Activated CD4-positive, alpha-beta T cell treated with anti-CD3 and anti-CD28 coated beads, Interleukin-10, Interleukin-2, amounts not matched to agents 100 ng/mL and 50 ng/mL, durations not matched to agents 16 hours and 8 hours (primary cell): Measurements from ENCODE around the gene DUSP6.

Source experiments
- DNase-seq: peaks from one replicate; pipeline ENCODE4 v3.0.0-alpha.2; 2020

The DUSP6 gene

DNA sequence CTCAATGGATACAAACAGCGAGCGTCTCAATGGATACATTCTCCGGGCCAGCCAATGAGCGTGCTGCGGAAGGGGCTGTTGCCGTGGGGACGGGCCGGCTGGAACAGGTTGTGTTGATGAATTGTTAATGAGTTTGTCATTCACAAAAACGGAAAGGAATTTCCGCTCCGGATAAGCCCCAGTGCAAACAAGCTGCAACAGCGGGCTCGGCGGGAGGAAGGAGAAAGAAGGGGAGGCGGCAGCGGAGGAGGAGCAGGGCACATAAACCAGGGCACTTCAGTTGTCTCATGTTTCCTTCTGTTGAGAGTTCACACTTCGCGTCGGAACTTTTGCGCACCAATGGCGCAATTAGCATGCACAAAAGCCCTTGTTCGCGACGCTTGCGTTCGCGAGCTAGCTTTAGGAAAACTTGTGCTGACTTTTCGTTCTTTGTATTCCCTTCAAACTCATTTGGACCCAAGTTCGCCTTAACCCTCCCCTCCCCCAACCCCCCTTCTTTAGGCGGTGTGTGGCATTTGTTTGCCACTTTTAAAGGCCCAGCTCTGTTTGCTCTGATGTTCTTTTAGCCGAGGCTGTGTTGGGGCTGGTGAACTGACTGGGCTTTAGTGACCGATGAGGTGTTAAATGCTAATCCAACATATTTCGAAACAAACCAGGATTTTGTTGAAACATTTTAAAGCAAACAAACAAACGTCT lies at the start of gene DUSP6:
Gene DUSP6, minus strand, starts transcription at position 10 of the 696 bp plus-strand sequence. CDS start 462 bp downstream, outside the sequence.
- peak; percentile 97 for DNase-seq

GRCh38 chr12:89401433-89402058 lies 49.2 kb upstream of the DUSP6 start:
- no peak for DNase-seq

DNA sequence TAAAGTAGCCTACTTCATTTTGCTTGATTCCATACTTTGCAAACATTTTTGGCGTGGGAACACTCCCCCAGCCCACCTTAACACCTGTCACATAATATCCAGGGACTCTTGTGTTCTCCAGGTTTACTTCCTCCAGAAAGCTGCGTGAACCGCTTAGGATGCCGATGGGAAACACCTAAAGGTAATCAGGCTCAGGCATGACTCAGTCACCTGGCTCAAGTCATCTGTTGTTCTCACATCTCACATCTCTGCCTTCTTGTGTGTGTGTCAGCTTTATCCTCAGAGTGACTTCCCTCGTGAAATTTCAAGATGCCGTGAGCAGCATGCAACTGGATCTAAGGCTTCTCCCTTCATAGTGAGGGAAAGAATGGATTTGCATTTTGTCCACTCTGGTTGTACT lies 48.1 kb upstream of the DUSP6 start:
- DNase-seq: no peak

GRCh38 chr12:89395712-89396111 lies 43.4 kb upstream of the DUSP6 start:
- DNase-seq: no peak

DNA sequence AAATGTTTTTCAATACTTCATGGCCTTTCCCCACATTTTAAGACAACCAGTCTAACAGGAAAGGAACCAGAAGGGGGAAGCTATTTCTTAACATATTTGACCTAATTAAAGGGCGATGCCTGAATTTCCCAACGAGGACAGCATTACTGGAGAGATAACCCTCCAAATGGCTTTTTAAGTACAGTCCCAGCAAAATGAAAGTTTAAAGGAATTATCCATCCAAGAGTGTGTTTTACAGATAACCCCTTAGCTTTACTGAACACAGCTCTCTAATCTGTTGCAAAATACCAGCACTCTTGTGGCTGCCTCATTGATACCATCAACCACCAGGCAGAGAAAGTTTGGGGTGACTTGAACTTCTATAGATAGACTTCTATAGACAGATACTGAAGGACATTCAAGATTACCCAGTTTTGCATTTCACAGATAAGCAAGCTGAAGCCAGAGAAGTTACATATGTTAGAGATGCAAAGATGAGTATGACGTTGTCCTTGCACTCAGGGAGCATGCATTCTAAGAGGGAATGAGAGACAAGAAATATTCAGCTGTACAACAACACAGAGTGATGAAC lies 41.3 kb upstream of the DUSP6 start:
- DNase-seq: no peak

DNA sequence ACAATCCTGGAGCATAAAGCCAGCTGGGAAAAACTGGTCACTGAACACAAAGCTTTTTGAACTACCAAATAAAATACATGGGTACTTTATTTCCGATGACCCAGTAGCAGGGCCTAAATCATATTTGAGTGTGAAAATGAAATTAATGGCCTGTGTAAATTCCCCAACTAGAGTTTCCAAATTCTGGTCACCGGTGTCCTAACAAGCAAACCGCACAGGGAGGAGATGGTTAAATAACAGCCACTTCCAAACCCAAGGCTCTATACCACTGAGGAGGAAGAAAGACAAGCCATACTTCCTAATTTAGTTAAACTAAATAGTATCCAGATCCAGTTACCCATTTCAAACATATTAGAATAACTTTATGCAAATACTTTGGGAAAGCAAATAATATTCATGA lies 40.1 kb upstream of the DUSP6 start:
- DNase-seq: no peak

DNA sequence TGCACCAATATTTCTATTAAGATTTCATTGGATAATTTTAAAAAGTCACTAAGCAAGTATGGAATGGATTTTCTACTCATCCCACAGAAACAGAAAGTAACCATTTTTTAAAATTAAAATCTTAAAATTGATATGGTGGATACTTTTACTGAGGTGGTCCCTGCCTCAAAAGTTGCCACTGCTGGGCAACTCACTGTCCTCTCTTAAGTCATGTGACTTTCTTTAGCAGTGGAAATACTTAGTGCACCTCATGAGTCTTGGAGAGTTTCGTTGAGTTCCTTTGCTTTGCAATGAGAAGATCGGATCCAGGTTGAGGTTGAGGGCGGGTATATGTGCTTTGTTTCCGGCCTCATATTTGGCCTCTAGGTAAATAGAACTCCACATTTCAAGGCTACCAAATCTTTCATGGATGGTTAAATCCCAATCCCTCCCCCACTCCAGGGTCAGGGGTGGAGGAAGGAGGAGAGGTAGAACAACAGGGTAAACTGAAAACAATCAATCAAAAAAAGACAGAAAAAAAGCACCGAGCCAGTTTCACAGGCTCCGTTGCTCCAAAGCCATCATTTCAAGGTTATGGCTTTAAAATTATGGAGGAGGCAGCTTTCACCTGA lies 39.5 kb upstream of the DUSP6 start:
- no peak for DNase-seq

DNA sequence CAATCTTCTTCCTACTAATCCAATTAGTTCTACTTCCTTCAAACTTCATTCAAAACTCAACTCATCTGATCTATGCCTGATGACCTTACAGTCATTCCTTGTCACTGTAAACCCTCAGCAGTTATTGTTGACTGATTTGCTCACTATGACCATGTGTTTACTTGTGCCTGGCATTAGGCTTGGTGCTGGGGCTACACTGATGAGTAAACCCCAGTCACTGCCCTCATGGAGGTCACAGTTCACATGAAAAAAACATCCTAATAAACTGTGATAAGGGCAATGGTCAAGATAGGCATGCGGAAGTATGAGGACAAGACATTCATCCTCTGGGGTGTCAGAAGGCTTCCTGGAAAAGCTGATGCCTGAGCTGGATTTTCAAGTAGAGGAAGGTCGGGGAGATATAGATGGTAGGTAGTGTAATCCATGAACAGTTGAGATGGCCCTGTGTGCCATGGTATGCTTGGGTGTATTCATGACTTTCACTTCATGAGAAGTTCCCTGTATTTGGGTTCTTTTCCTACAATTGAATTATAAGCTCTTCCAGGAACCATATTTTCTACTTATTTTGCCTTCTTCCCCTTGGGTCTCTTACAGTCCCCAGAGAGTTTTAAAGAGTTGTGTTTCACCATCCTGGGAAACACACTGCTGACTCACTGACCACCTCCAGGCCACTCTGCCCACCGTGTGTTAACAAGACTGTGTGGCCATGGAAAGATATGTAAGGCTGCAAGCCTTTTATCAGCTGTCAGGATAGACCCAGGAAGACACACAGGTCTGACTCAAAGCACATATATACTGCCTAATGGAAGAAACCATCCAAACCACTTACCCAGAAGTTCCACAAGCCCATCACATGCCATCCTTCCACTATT lies 38.7 kb upstream of the DUSP6 start:
- peak; percentile 43 for DNase-seq

DNA sequence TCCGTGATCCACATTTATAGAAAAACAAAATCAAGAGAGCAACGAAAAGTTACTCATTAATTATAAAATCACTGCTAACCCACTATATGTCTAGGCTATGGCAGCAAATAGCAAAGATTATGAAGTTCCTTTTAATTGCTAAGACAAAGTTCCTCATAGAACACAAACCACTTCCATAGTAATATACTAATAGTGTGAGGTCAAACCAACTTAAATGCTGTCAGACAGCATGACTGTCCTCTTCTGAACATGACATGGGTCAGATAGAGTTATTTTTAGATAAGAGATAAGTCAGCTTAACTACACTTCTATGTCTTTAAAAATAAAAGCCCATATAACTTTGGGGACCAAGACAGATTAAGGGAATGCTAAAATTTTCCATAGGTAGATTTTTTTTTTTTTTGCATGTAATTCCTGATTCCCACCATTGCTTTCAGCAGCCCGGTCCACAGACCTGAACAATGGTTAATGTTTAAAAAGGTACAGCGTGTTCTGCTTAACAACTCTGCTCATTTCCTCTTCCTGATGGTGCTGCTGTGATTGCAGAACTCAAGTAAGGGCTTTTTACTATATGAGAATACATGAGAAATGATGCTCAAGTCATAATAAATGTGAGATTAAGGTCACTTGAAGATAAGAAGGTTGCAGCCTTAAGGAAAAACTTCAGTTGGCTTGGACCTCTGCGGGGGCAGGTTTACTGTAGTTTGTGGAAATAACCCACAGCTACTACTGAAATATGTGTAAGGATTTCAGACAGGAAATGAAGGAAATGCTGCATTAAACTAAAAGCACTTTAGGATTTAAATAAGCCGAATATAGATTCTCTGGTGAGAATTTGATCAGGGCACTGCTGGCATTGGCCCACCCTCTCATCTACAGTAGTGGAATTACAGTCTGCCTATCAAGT lies 37.7 kb upstream of the DUSP6 start:
- peak; percentile 50 for DNase-seq

DNA sequence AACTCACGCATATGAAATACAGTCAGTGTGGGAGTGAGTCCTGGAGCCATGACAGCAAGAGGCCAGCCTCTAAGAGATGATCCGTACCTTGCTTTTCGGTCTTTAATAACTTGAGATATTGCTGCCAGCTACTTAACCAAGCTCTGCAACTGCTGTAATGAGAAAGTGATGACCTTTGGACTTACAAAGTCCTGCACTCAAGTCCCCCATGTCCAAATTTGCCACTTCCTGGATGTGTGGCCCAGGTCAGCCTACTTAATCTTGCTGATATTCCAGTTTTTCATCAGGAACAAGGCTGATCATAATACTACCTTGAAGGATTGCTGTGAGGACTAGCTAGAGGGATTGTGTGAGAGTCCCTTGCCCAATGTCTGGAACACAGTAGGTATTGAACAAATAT lies 33.8 kb upstream of the DUSP6 start:
- no peak for DNase-seq

DNA sequence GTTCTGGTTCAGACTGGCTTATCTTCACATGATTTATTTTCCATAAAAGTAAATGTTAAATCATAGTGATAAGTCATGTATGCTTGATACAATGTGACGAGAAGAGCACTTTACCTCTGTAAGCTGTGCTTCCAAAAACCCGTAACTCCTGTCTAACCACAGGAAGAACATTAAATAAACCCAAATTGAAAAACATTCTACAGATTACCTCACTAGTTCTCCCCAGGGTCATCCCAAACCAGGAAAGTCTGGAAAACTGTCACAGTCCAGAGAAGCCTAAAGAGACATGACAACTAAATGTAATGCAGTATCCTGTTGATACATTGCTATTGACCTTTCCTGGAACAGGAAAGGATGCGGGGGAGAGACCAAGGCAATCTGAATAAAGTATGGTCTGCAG lies 32.5 kb upstream of the DUSP6 start:
- no peak for DNase-seq

DNA sequence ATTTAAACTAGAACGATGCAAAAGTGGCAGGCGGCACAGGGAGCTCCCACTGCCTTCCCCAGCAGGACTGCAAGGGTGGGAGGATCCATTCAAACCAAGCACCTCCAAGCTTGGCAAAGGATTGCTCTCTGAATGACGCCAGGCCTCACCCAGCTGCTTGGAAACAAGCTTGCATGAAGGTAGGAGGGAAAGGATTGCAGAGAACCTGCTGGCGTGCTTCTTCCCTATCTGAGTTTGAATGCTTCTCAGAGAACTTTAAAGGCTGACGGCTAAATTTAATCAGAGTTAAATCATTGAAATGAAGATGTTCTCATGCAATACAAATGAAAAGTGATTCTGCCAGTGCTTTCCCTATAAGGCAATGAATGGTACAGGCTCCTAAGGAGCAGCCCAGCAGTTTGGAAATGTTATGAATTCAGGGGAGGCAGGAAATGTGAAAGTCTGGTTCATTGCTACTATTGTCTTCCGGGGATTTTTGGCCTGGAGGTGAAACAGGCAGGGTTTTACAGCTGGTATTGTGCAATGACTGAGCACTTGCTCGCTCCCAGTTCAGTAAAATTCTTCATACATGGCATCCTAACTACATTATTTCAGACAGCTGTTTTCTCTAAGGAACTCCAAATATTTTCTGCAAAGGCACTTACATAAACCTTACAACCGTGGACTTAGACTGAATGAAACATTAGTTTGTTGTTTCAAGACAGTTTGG lies 31.9 kb upstream of the DUSP6 start:
- DNase-seq: no peak

- DNase-seq: no peak
These were observed 31.1 kb upstream of the DUSP6 start for GRCh38 chr12:89383235-89384049.

DNA sequence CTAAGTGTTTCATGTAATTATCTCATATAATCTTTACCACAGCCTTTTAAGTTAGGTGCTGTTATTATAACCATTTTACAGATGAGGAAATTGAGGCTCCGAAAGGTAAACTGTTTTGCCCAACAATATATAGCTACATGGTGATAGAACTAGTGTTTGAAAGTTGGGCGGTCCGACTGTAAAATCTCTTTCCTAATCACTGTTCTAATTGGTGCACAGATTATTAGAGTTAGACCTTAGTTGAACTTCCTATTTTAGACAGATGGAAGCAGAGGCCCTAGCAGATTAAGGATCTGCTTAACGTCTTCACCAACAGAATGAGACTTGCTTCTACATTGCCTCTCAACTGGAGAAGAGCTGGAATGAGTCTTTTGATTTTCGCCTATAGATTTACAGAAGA lies 30.0 kb upstream of the DUSP6 start:
- no peak for DNase-seq

DNA sequence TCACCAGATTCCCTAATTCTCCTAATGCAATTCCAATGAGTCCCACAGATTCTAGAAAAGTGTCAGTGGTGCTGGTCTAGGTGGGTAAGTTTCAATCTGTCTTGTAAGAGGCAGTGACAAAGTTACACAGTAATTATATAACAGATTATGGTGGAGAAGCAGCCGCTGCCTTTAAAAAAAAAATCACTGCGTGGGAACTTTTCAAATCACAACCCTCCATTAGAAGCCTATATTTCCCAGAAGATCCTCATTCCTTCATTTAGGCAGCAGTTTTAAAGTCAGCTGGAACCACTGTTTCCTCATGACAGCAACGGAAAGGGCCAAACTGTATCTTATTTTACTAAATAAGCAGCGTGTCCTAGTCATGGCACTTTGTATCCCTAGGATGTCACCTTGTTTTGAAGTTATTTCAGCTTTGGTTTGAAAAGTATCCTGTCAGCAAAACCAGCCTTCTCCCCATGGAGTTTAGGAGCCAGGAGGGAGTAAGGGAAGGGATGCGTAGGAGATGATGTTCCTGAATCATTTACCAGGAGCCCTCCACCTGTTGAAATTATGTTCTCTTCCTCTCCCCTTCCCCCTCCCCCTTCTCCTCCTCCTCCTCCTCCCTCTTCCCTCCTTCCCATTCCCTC lies 27.7 kb upstream of the DUSP6 start:
- no peak for DNase-seq

DNA sequence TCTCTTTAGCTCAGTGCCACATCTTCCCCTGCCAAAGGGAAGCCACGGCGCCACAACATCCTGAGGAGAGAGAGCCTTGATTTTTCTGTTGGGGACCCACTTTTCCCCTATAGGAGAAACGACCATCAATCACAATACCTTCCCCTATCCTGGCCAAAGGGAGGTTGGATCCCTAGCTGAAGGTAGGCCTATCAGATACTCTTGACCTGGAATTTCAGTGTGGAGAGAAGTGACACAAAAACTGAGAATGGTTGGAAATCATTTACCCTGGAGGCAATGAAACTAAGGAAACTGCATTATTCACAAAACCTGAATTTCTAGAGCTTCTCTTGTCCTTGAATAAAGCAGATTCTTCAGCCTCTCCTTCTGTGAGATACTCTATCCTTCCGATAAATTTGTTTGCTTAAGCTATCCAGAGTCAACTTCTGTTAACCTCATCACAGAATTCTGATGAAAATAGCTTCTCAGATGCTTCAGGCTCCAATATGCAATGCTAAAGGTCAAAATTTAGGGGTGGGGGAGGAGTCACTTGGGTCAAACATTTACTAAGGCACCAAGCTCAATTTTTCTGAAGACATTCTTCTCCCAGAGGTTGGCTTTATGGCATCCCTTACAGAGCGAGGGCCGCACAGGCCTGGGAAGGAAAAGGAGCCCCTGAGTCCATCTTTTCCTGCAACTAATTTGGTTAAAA lies 27.0 kb upstream of the DUSP6 start:
- DNase-seq: no peak

DNA sequence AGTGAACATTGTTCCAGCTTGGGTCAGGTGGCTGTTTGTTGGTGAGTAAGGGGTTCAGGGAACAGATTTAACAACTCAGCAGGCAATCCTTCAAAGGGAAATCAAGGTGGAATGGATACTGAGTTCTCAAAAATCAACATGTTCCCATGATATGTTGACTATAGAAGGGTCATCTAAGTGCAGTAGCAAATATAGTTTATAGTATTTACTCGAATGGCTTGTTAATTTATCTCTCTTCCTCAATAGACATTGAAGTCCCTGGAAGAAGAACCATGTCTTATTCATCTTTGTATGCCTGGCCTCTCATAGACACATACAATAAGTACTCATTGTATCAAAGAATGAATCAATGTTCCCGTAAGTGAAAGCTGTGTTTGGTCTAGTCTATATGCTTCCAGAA lies 24.5 kb upstream of the DUSP6 start:
- DNase-seq: no peak

DNA sequence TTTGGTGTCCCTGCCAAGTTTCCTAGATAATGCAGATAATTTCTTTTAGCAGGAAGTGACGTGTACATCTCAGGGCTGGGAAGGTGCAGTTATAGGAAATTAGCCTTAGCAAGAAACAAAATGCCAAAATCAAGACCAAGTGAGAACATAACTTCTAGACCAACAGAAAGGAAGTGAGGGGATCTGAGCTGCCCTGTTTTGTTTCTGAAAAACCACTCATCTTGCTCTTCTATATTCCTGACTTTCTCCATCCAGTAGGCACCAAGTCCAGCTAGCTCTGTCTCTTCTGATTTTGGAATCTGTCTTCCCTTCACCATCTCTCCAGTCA lies 23.9 kb upstream of the DUSP6 start:
- DNase-seq: no peak
